Keratinocyte (primary cell): ENCODE results near the gene PPM1H. TPM values are rescaled to one million over a fixed set of nuclear protein-coding genes. Genes with fewer than 3 reads are reported as not detected.

Experiments
- DNase-seq: peaks from one replicate; pipeline ENCODE4 v3.0.0-alpha.2; 2011; ENCODE audit warnings: low read depth, missing footprints, low spot score
- FAIRE-seq: peaks from 2 replicates; lab custom pipeline; 2011; peaks lifted over from hg19 to GRCh38; lab: Jason Lieb, UNC
- H2AFZ ChIP-seq: 2 replicates; pipeline ENCODE4 v1.6.0; 2012; ENCODE audit warnings: low read length, control low read depth, inconsistent platforms; ENCODE audit not compliant: control insufficient read depth
- H3K27ac ChIP-seq: 2 replicates; pipeline ENCODE4 v1.5.1; 2011; ENCODE audit warnings: low read length; ENCODE audit not compliant: control insufficient read depth, insufficient read depth
- H3K27me3 ChIP-seq: 3 replicates; pipeline ENCODE4 v1.6.0; 2011; ENCODE audit warnings: low read length; ENCODE audit not compliant: control insufficient read depth, insufficient read depth; ENCODE audit errors: extremely low read depth
- H3K36me3 ChIP-seq, 2 experiments: 2 replicates in 1 of 2; 3 replicates in 1 of 2; pipeline ENCODE4 v1.5.1; 2011; ENCODE audit warnings: low read length in 2 of 2, mild to moderate bottlenecking in 1 of 2; ENCODE audit not compliant: control insufficient read depth in 2 of 2, insufficient read depth in 2 of 2; ENCODE audit errors: extremely low read depth in 1 of 2
- H3K4me1 ChIP-seq: 3 replicates; pipeline ENCODE4 v1.5.1; 2011; ENCODE audit warnings: low read length; ENCODE audit not compliant: control insufficient read depth, insufficient read depth; ENCODE audit errors: extremely low read depth
- H3K4me2 ChIP-seq: 3 replicates; pipeline ENCODE4 v1.6.0; 2011; ENCODE audit warnings: low read depth, low read length; ENCODE audit not compliant: control insufficient read depth, insufficient read depth; ENCODE audit errors: extremely low read depth
- H3K4me3 ChIP-seq, 3 experiments: fragments of 200-600 bp in 1 of 3; sonication (generic) in 1 of 3; 2 replicates in 2 of 3; 3 replicates in 1 of 3; pipeline ENCODE4 v1.5.1; 2011 to 2016; ENCODE audit warnings: low read length in 3 of 3, mild to moderate bottlenecking in 3 of 3, control low read depth in 2 of 3, inconsistent platforms in 1 of 3, low read depth in 1 of 3, mixed read lengths in 1 of 3, mixed run types in 1 of 3, moderate library complexity in 1 of 3; ENCODE audit not compliant: control insufficient read depth in 2 of 3, insufficient read depth in 2 of 3; ENCODE audit errors: extremely low read depth in 1 of 3
- H3K79me2 ChIP-seq: 2 replicates; pipeline ENCODE4 v1.6.0; 2012; ENCODE audit warnings: low read length; ENCODE audit not compliant: control insufficient read depth, insufficient read depth
- H3K9ac ChIP-seq: 3 replicates; pipeline ENCODE4 v1.6.0; 2011; ENCODE audit warnings: low read length; ENCODE audit not compliant: control insufficient read depth, insufficient read depth; ENCODE audit errors: extremely low read depth
- H3K9me1 ChIP-seq: 3 replicates; pipeline ENCODE4 v1.6.0; 2011; ENCODE audit warnings: low read length; ENCODE audit not compliant: control insufficient read depth, insufficient read depth; ENCODE audit errors: extremely low read depth
- H3K9me3 ChIP-seq: 2 replicates; pipeline ENCODE4 v1.5.1; 2012; ENCODE audit warnings: low read depth, low read length; ENCODE audit not compliant: control insufficient read depth
- H4K20me1 ChIP-seq: 3 replicates; pipeline ENCODE4 v1.6.0; 2011; ENCODE audit warnings: low read length; ENCODE audit not compliant: control insufficient read depth, insufficient read depth; ENCODE audit errors: extremely low read depth
- CTCF ChIP-seq, 3 experiments: IDR thresholded peaks in 1 of 3; conservative IDR thresholded peaks in 1 of 3; optimal IDR thresholded peaks in 1 of 3; 2 replicates in 2 of 3; 3 replicates in 1 of 3; pipeline versions ENCODE3 to v1.5.1; 2011; ENCODE audit warnings: low read length in 3 of 3, mild to moderate bottlenecking in 3 of 3, moderate library complexity in 2 of 3, control low read depth in 1 of 3, inconsistent platforms in 1 of 3; ENCODE audit not compliant: insufficient read depth in 2 of 3; ENCODE audit errors: extremely low read depth in 1 of 3
- EZH2 ChIP-seq: IDR thresholded peaks from one replicate; pipeline ENCODE4 v1.6.1; 2012; ENCODE audit warnings: inconsistent platforms, mild to moderate bottlenecking, low read length, moderate library complexity
- dilution Hi-C: fragments of 300-500 bp; cut with MboI; formaldehyde crosslinking; loops from one replicate; pipeline ENCODE4 v1.7.0; 2020; ENCODE audit warnings: low sequenced_read_pairs; ENCODE audit not compliant: extremely low pct_ligation_motif_present
- polyA plus RNA-seq, 5 experiments: library from polyadenylated mRNA; depleted of rRNA in 3 of 5; stranded (reverse) in 3 of 5; stranded (forward) in 1 of 5; unstranded in 1 of 5; fragments of >200 nt; gene quantifications; 1 replicate in 1 of 5; 2 replicates in 3 of 5; 3 replicates in 1 of 5; pipeline versions ENCODE4 v1.2.1 to v1.2.3, GENCODE V29; 2011 to 2012; ENCODE audit warnings: missing spikeins in 2 of 5, low read depth in 1 of 5, low replicate concordance in 1 of 5

Gene PPM1H
- polyA plus RNA-seq, 1 donor (not counting 4 experiments of a cell fraction or from before 2014, with no cell fraction given): 0.09 TPM

GRCh38 chr12:62660756-62661155 lies 274.2 kb downstream of the PPM1H start:
- FAIRE-seq: peak; percentile 82
- no peaks in the 10 kb centered on the region for H3K9me3 ChIP-seq
- peaks cover 7% of the 10 kb centered on the region for H3K4me1 ChIP-seq
- no peak overlapping the region for H3K4me3 ChIP-seq
- dilution Hi-C loops: no loop called here
- TF ChIP-seq EZH2 (no peak), CTCF (optimal IDR thresholded peaks at IDR 0.05 in 1 of 3, IDR thresholded peaks at IDR 0.05 in 1 of 3, conservative IDR thresholded peaks at IDR 0.05 in 1 of 3; ENCODE audit: extremely low read depth in 1 of 3, insufficient read depth in 2 of 3, low read length in 3 of 3) (no peak)
- H2AFZ ChIP-seq: peak overlapping the region; percentile 92
- H4K20me1 ChIP-seq: no peaks in the 10 kb centered on the region
- H3K4me2 ChIP-seq: peak overlapping the region; percentile 31
- H3K9me1 ChIP-seq: no peaks in the 10 kb centered on the region
- H3K79me2 ChIP-seq: no peaks in the 10 kb centered on the region
- peak; percentile 15 for DNase-seq
- H3K36me3 ChIP-seq: no peaks in the 10 kb centered on the region
- H3K27me3 ChIP-seq: no peaks in the 10 kb centered on the region
- H3K27ac ChIP-seq: peak overlapping the region; percentile 42
- H3K9ac ChIP-seq: no peak overlapping the region

DNA sequence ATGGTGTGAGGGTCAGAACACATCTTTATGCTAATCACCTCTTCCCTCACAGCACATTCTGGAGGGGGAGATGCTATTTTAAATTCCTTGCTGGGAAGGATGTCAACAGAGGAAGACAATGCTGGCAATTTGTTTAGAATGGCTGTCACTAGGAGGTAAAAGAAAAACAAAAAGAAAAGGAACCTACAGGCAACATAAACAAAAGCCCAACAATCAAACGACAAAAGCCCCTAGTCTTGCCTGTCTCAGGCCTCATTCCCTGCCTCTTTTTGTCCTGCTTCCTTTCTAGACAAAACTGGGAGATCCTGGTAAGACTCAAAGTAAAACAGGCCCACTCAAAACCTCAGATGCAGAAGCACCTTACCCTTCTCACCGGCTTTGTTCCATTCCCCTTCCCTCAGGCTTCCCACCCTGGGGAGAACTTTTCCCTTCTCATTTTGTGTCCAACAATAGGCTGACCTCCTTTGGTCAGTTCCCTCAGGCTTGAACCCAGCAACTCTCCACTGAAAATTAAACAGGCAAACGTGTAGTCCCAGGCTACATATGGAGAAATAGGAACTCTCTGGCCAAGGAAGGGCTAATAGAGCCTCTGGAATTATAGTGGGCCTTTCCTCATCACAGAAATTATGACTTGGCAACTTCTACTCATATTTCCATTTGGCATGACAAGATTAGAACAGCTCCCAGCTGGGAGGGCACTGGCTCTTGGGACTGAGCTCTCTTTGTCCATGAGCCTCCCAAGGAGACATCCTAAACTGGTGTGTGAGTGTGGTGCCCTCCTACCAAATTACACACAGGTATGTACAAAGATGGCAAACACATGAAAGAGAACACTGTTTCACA lies 275.3 kb downstream of the PPM1H start:
- H2AFZ ChIP-seq: no peak overlapping the region
- no peak overlapping the region for H3K27ac ChIP-seq
- H4K20me1 ChIP-seq: no peaks in the 10 kb centered on the region

More for the DNA sequence above, 275.3 kb downstream of the PPM1H start:
- Histone ChIP-seq H3K4me2 (no peak overlapping the region), H3K36me3 (no peaks in the 10 kb centered on the region), H3K79me2 (no peaks in the 10 kb centered on the region), H3K4me1 (peaks cover 7% of the 10 kb centered on the region), H3K9me3 (no peaks in the 10 kb centered on the region), H3K4me3 (no peak overlapping the region), H3K9me1 (no peaks in the 10 kb centered on the region), H3K27me3 (no peaks in the 10 kb centered on the region), H3K9ac (no peak overlapping the region)
- FAIRE-seq (no peak), DNase-seq (no peak)
- dilution Hi-C loops: no loop called here
- TF ChIP-seq CTCF (optimal IDR thresholded peaks at IDR 0.05 in 1 of 3, IDR thresholded peaks at IDR 0.05 in 1 of 3, conservative IDR thresholded peaks at IDR 0.05 in 1 of 3; ENCODE audit: extremely low read depth in 1 of 3, insufficient read depth in 2 of 3, low read length in 3 of 3) (no peak), EZH2 (no peak)
